OCI-LY7 (cell line): Measurements from ENCODE around the gene SEMA6D.

ENCODE experiments used
- EZH2phosphoT487 ChIP-seq: fragments of 200-600 bp; sonication (generic); IDR thresholded peaks from 2 replicates; pipeline ENCODE4 v1.6.1; 2018; ENCODE audit warnings: low read depth, borderline replicate concordance, mild to moderate bottlenecking, mixed run types, antibody characterized with exemption, low read length, moderate library complexity, mixed read lengths
- TF ChIP-seq, protein P1 (sequence below): fragments of 200-600 bp; sonication (generic); conservative IDR thresholded peaks from 2 replicates; pipeline ENCODE4 v1.5.1; 2014; ENCODE audit warnings: mild to moderate bottlenecking, antibody characterized with exemption, low read length, moderate library complexity, mixed read lengths

DNA sequence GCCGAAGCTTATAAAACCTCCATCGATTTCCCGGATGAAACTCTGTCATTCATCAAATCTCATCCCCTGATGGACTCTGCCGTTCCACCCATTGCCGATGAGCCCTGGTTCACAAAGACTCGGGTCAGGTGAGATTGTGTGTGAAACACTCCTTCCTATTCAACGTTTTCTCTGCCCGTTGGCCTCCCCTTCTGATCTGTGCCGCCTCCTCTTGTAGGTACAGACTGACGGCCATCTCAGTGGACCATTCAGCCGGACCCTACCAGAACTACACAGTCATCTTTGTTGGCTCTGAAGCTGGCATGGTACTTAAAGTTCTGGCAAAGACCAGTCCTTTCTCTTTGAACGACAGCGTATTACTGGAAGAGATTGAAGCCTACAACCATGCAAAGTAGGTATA is 47.4 kb downstream of the SEMA6D start:
- TF ChIP-seq, protein P1, sequence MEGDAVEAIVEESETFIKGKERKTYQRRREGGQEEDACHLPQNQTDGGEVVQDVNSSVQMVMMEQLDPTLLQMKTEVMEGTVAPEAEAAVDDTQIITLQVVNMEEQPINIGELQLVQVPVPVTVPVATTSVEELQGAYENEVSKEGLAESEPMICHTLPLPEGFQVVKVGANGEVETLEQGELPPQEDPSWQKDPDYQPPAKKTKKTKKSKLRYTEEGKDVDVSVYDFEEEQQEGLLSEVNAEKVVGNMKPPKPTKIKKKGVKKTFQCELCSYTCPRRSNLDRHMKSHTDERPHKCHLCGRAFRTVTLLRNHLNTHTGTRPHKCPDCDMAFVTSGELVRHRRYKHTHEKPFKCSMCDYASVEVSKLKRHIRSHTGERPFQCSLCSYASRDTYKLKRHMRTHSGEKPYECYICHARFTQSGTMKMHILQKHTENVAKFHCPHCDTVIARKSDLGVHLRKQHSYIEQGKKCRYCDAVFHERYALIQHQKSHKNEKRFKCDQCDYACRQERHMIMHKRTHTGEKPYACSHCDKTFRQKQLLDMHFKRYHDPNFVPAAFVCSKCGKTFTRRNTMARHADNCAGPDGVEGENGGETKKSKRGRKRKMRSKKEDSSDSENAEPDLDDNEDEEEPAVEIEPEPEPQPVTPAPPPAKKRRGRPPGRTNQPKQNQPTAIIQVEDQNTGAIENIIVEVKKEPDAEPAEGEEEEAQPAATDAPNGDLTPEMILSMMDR: no peak
- no peak for TF ChIP-seq EZH2phosphoT487
